Measurements from ENCODE around the gene HIGD1C. TPM values are rescaled to one million over a fixed set of nuclear protein-coding genes. Genes with fewer than 3 reads are reported as not detected.
"Not testable (repeated sequence)": the region's sequence is repeated elsewhere in the genome, so short reads cannot be mapped to it uniquely, and the experiment has no call there.

The HIGD1C gene
- total and polyA plus RNA-seq, 7 donors = not detected

GRCh38 chr12:50948798-50949197 lies 3.5 kb upstream of the HIGD1C start:
- no peak for DNase-seq
- 60 to 82% methylated on average over 3 of the region's 4 CpGs for WGBS, 2 donors
- intact Hi-C loops (cut with DNase I) = no loop called here
- H3K4me1 ChIP-seq = no peaks in the 10 kb centered on the region
- no peaks in the 10 kb centered on the region for H3K9me3 ChIP-seq
- H3K36me3 ChIP-seq = no peaks in the 10 kb centered on the region
- no peak overlapping the region for H3K4me3 ChIP-seq
- no peak overlapping the region for H3K27ac ChIP-seq
- no peaks in the 10 kb centered on the region for H3K27me3 ChIP-seq
- TF ChIP-seq POLR2AphosphoS5 (IDR thresholded peaks at IDR 0.05) = no peak
- no peak for TF ChIP-seq EP300 (IDR thresholded peaks at IDR 0.05)
- TF ChIP-seq, protein P1, sequence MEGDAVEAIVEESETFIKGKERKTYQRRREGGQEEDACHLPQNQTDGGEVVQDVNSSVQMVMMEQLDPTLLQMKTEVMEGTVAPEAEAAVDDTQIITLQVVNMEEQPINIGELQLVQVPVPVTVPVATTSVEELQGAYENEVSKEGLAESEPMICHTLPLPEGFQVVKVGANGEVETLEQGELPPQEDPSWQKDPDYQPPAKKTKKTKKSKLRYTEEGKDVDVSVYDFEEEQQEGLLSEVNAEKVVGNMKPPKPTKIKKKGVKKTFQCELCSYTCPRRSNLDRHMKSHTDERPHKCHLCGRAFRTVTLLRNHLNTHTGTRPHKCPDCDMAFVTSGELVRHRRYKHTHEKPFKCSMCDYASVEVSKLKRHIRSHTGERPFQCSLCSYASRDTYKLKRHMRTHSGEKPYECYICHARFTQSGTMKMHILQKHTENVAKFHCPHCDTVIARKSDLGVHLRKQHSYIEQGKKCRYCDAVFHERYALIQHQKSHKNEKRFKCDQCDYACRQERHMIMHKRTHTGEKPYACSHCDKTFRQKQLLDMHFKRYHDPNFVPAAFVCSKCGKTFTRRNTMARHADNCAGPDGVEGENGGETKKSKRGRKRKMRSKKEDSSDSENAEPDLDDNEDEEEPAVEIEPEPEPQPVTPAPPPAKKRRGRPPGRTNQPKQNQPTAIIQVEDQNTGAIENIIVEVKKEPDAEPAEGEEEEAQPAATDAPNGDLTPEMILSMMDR (IDR thresholded peaks at IDR 0.05) = no peak
- TF ChIP-seq POLR2A (IDR thresholded peaks at IDR 0.05) = no peak

DNA sequence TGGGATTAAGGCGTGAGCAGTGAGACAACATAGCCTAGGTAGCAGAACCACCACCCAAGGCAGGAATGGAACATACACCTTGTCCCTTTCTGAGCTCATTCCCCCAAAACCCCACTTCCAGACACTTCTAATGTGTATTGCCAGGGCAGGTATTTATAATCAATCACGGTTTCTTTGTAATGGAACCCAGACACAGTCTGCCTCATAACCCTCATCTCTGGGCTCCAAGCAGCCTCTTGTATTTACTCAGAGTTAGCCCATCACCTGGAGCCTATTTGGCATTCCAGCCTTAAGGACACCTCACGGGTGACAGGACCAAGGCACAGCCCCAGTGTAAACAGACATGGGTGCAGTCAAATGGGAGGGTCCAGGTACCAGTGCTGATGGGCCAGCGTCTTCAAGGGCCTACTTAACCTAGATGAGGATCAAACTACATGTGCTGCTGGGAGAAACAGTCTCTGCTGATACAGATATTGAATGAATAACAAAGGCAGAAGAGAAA lies 2.5 kb upstream of the HIGD1C start:
- 88 to 93% methylated on average over 4 of the region's 4 CpGs for WGBS, 2 donors
- H3K36me3 ChIP-seq = no peaks in the 10 kb centered on the region
- TF ChIP-seq, protein P1 (IDR thresholded peaks at IDR 0.05) = no peak
- H3K27ac ChIP-seq = no peak overlapping the region
- intact Hi-C loops (cut with DNase I) = no loop called here
- no peak overlapping the region for H3K4me3 ChIP-seq
- no peaks in the 10 kb centered on the region for H3K27me3 ChIP-seq
- H3K4me1 ChIP-seq = no peaks in the 10 kb centered on the region
- H3K9me3 ChIP-seq = no peaks in the 10 kb centered on the region
- no peak for DNase-seq

DNA sequence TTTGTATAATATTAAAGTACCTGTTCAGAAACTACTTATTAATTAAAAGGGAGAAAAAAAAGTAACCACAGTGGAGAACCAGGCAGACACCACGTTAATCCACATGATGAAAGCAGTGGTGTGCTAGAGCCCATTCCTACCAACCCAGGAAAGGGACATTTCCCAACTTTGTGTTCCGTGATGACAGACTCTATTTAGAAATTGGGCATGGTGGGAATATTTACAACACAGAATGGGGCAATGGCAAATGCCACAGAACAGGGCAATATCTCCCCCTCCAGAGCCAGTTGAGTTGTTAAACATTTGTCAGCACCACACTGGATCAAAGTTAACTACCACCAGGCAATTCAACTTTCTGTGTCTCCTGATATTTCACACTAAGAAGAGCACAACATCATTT lies 1.2 kb upstream of the HIGD1C start:
- Histone ChIP-seq H3K4me1 (no peaks in the 10 kb centered on the region), H3K36me3 (no peaks in the 10 kb centered on the region), H3K27me3 (no peaks in the 10 kb centered on the region), H3K4me3 (no peak overlapping the region), H3K27ac (no peak overlapping the region), H3K9me3 (no peaks in the 10 kb centered on the region)
- intact Hi-C loops (cut with DNase I) = no loop called here
- 91 to 95% methylated on average over 2 of the region's 2 CpGs for WGBS, 2 donors
- TF ChIP-seq EP300 (IDR thresholded peaks at IDR 0.05) = no peak
- TF ChIP-seq POLR2AphosphoS5 (IDR thresholded peaks at IDR 0.05) = no peak
- TF ChIP-seq POLR2A (IDR thresholded peaks at IDR 0.05) = no peak
- TF ChIP-seq, protein P1 (IDR thresholded peaks at IDR 0.05) = no peak
- no peak for DNase-seq

- H3K36me3 ChIP-seq = no peaks in the 10 kb centered on the region
- no peak for TF ChIP-seq POLR2A (IDR thresholded peaks at IDR 0.05)
- TF ChIP-seq EP300 (IDR thresholded peaks at IDR 0.05) = no peak
- TF ChIP-seq POLR2AphosphoS5 (IDR thresholded peaks at IDR 0.05) = no peak
- TF ChIP-seq, protein P1 (IDR thresholded peaks at IDR 0.05) = no peak
- H3K4me1 ChIP-seq = no peaks in the 10 kb centered on the region
- H3K27me3 ChIP-seq = no peaks in the 10 kb centered on the region
- 74 to 87% methylated on average over 7 of the region's 7 CpGs for WGBS, 2 donors
- no peak overlapping the region for H3K4me3 ChIP-seq
- H3K27ac ChIP-seq = no peak overlapping the region
- intact Hi-C loops (cut with DNase I) = no loop called here
- H3K9me3 ChIP-seq = no peaks in the 10 kb centered on the region
- DNase-seq = no peak
Observed at GRCh38 chr12:50953047-50953446, 703 bp downstream of the HIGD1C start.

GRCh38 chr12:50954789-50955188 lies 2.4 kb downstream of the HIGD1C start:
- H3K36me3 ChIP-seq; H3K9me3 ChIP-seq; DNase-seq; intact Hi-C loops (cut with DNase I); H3K27me3 ChIP-seq; H3K4me3 ChIP-seq; H3K4me1 ChIP-seq; H3K27ac ChIP-seq: not testable (repeated sequence)
- 93 to 98% methylated on average over 2 of the region's 2 CpGs for WGBS, 2 donors
